Stimulated activated CD8-positive, alpha-beta memory T cell treated with anti-CD3 and anti-CD28 coated beads, Interleukin-7, amount 100 ng/mL, for 24 hours (primary cell): Measurements from ENCODE around the gene EDEM3.
"Not testable (repeated sequence)": the region's sequence is repeated elsewhere in the genome, so short reads cannot be mapped to it uniquely, and the experiment has no call there.

ENCODE experiments used
- DNase-seq: peaks from one replicate; pipeline ENCODE4 v3.0.0-alpha.2; 2020; ENCODE audit warnings: low read depth

EDEM3 gene

DNA sequence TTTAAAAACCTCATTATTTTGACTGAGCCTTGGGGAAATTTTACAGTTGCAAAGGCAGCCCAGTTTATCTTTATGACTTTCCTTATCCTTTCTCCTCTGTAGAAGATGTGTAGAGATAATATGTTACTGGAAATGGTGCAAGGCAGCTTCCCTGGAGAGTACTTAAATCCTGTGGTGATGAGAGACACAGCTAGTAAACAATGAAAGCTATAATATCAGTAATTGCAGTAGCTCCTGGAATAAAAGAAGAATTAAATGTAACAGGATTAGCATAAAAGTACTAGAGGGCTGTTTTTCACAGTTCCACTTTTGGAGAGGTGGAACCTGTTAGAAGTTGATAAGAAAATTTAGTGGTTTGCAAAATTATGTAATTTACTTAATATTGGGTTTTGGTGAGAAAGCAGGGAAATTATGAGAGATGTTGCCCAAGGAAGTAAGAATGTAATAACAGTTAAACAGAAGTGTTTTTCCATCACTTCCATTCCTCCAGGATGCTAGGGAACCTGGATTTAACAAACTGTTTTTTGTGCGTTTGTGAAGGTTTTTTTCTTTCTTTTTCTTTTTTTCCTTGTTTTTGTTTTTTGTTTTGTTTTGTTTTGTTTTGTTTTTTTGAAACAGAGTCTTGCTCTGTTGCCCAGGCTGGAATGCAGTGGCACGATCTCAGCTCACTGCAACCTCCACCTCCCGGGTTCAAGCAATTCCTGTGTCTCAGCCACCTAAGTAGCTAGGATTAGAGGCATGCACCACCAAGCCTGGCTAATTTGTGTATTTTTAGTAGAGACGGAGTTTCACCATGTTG, 15.7 kb upstream of the EDEM3 start:
- no peak for DNase-seq

DNA sequence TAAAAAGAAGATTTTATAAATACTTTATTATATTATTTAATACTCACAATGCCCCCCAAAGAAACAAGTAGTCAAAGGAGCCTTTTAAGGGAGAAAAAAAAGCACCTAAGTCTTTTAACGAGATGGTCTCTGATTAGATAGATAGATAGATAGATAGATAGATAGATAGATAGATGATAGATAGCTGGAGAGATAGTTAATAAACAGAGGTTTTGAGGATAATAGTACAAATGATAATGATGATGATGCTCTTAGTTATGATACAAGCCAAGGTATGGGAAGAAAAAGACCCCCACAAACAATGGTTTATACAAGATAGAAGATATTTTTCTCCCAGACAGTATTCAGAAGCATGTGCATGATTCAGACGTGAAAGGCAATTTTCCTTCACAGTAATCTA, 14.6 kb upstream of the EDEM3 start:
- DNase-seq = no peak

DNA sequence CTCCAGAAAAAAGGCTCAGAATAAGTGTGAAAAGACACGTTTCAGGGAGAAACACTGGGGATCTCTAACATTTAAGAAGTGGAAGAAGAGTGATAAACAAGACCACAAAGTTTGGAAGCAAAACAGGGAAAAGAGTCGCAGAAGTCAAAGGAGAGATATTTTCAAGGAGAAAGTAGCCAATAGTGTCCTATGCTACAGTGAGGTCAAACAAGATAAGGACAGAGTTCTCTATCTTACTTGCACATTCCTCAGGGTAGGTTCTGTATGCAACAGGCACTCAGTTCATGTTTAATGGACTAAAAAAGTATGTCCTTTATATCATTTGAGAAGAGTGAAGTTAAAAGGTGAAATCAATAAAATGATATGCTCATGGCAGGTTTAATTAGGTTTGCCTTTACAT, 13.8 kb upstream of the EDEM3 start:
- no peak for DNase-seq

DNA sequence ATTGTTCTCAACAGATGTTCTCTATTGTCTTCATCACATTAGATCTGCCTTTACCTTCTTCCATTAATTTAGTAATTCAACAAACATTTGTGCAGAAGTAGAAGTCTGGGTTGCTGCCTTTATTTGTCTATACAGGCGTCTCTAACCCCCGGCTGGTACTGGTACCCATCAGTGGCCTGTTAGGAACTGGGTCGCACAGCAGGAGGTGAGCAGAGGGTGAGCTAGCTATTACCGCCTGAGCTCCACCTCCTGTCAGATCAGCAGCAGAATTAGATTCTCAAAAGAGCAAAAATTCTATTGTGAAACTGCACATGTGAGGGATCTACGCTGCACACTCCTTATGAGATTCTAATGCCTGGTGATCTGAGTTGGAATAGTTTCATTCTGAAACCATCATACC, 12.9 kb upstream of the EDEM3 start:
- no peak for DNase-seq

DNA sequence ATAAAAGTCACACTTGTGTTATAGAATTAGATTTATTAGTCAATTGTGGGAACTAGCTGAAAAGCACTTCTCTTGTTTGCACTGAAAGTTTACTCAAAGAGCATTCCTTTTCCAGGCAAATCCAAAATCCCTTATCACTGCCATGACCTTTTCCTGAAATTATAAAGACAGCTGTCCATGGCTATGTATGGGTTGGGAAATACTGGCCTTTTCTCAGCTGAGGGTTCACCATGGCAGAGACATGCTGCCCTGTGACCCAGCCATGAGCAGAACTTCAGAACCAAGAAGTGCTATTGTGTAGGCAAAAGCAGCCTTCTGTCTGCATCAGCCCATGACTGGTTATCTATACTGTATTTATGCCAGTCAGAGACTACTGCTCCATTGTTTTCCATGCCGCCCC, 9.8 kb upstream of the EDEM3 start:
- DNase-seq = no peak

DNA sequence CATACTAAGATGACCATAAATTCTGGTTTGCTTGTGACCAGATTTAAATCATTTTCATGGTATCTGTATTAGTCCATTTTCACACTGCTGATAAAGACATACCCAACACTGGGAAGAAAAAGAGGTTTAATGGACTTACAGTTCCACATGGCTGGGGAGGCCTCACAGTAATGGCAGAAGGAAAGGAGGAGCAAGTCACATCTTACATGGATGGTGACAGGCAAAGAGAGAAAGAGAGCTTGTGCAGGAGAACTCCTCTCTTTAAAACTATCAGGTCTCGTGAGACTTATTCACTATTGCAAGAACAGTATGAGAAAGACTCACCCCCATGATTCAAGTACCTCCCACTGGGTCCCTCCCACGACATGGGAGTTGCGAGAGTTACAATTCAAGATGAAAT, 8.9 kb upstream of the EDEM3 start:
- not testable (repeated sequence) for DNase-seq

DNA sequence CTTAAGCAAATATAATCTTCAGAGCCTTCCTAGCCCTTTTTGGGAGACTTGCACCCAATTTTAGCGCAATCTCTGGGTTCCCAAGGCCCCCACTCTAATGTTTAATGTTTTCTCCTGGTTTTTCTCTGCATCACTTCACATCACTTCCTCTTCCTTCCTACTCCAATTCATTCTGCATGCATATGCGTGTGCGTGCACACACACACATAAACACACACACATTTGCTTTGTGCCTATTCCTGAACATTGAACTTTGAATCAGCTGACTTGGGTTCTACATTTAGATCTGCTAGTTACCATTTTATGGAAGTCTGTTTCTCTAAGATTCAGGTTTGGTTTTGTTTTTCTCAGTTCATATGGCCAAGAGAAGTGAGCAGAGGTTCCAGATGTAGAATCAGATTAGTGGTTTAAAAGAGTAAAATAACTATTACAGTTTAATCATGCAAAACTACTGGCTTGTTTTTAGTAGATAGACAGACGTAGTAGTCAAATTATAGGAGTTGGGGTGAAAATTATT, 7.4 kb upstream of the EDEM3 start:
- no peak for DNase-seq

DNA sequence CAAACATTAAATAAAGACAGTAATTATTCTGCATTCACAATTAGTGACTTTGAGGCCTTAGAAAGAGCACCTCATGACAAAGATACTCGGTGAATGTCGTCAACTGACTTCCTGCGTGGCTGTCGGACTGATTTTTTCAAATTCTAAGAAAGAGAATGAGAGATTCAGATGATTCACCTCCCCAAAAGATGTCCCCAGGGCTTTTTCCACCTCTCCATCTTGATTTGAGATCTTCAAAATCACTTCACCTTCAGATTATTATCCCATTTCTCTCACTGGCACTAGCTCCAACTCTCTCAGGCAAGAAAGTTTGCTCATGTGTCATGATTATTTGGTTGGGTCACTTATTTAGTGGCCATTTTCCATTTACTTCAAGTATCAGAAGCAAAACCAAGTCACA, 5.0 kb upstream of the EDEM3 start:
- DNase-seq = no peak

DNA sequence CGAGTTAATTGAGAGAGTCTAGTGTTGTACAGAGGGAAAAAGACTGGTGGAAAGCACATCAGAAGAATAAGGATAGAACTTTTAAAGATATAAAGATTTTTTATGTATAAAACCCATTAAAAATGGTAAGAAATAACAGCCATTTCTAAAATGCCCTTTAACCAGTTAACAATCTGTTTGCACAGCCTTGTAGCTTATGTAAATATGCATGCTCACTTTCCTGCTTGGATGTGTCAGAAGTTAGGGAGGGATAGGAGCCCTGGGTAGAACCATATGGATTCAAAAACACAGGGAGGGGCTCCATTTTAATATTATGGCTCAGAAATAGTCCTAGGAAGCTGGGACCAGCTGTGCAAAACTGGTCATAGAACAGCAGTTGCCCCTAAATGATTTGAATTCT, 4.5 kb upstream of the EDEM3 start:
- no peak for DNase-seq

DNA sequence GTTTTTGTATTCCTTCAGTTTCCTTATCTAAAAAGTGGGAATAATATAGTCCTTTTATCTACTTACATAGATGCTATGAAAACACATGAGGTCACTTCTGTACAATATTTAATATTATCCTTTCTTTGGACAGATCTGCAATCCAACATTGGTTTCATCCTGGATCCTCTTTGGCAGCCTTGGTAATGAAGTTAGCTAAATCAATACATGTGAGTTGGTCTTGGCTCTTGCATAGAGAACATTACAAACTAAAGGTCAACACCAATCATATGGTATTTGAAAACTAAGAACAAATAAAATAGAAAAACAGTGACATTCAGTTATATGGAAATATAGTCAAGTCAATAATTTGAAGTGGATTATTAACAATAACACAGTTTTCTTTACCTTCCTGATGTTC, 3.2 kb upstream of the EDEM3 start:
- no peak for DNase-seq

DNA sequence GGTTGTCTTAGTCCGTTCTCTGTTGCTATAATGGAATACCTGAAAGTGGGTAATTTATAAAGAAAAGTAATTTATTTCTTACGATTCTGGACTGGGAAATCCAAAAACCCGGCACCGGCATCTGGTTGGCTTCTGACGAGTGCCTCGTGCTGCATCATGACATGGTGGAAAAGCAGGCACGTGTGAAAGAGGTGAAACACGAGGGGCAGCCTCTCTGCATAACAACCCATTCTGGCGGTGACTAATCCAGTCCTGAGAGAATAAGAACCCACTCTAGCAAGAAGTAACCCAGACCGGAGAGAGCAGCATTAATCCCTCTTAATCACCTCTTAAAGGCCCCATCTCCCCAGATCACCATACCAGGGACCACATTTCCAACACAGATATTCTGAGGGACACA, 2.7 kb upstream of the EDEM3 start:
- no peak for DNase-seq

DNA sequence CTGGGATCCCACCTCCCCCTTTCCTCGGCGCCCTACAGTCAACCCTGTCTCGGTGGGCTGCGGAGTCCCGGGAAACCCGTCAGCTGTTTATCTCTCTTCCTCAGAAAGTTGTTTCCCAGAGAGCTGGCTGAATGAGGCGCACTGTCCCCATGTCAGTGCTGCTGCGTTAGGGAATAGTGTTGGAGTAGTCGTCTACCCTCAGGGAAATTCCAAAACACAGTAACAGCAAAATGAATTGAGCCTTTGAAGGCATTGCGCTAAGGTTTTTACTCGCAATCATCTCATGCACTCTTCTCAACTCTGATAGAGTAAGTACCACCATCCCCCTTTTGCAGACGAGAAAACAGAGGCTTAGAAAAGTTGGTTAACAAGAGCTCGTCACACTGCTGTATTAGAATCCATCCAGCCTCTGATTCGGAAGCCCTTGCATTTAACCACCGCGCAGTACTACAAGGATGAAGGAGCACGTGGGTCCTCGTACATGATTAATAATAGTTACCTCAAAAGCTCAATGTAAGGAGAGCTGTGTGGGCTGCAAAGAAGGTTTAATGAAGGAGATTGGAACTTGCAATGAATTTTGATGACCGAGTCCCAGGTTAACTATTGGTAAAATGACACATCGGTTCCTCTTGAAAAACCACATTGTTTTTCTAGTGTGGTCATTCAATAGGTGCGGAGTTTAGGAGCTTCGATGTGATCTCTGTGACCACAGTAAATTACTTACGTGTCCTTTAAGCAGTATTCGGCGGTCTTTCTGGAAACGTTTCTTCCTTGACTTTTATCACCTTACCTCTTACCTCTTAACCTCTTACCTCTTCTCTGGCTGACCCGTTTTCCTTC, 788 bp upstream of the EDEM3 start:
- no peak for DNase-seq

DNA sequence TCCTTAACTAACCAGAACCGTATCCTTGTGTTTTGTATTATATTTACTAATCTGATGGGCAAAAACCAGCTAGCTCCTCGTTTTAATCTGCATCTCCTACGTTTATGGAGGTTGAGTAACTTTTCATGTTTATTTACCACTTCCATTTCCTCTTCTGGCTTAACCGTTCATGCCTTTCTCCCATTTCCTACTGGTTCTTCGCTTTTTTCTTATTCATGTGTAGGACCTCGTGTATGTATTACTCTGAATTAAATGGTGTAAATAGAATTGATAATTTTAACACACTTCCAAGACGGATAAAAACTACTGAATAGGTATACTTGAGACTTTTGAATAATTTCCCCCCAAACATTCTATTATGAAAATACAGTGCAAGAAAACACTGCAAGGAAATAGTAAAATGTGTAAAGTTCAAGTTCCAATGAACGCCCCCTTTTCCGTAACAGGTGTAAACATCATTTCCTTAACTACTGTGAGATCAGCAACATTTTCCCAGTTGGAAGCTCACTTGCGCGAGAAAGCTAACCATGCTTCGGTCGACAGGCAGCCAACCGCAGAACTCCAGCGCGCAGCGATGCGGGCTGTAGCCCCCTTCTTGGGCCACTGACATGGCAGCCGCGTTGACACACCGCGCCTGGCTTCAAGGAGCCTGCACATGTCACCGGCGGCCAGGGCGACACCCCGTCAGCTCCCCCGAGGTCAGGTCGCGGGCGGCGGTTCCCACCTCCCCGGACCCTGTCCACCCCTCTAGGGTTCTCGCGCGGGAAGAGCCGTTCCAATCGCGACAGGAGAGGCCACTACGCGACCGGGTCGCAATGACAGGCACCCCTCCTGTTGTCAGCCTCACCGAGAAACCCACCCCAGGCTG, 816 bp downstream of the EDEM3 start:
- peak; percentile 22 for DNase-seq

DNA sequence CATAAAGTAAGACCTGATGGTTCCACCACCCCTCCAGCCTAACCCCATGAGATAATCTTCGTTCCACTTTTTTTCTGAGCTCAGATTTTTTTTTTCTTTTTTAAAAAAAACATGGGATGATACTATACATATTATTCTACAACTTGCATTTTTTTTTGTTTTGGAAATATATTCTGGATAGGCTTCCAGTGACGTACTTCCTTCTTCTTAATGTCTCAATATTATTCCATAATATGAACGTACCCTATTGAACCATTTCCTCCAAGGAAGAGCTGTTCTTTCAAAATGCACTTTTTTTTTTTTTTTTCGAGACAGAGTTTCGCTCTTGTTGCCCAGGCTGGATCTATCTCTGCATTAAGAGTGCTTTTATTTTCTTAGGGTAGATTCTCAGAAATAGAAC, 1.5 kb downstream of the EDEM3 start:
- no peak for DNase-seq

DNA sequence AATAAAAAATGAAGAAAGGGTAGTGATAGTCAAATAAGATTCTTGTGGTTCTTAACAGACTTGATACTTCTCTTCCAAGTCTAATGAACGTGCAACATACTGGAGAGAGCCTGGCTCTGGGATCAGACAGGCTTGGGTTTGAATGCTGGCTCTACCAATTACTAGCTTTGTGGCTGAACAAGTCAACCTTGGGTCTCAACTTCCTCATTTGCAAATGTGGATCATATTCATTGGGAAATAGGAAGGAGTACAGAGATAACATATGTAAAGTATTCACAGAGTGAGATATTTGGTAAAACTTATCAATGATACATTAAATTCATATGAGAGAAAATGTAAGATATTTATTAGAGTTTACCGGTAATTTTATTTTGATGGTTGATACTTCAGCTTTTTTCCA, 2.0 kb downstream of the EDEM3 start:
- DNase-seq = no peak

DNA sequence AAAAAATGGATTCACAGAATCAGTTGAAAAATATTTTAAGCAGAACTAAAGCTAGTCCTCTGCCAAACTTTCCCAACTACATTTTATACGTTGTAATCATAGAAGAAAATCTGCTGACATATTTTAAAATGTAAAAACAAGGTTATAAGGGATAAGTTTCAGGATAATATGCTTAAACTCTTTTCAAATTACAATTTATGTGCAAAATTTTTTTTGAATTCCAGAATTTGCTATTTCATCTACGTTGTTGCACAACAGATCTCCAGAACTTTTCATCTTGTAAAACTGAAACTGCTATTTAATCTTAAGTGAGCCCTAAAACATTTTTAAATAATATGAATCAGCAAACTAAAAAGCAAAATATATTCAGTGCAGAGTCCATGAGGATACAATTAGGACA, 5.9 kb downstream of the EDEM3 start:
- DNase-seq = no peak

DNA sequence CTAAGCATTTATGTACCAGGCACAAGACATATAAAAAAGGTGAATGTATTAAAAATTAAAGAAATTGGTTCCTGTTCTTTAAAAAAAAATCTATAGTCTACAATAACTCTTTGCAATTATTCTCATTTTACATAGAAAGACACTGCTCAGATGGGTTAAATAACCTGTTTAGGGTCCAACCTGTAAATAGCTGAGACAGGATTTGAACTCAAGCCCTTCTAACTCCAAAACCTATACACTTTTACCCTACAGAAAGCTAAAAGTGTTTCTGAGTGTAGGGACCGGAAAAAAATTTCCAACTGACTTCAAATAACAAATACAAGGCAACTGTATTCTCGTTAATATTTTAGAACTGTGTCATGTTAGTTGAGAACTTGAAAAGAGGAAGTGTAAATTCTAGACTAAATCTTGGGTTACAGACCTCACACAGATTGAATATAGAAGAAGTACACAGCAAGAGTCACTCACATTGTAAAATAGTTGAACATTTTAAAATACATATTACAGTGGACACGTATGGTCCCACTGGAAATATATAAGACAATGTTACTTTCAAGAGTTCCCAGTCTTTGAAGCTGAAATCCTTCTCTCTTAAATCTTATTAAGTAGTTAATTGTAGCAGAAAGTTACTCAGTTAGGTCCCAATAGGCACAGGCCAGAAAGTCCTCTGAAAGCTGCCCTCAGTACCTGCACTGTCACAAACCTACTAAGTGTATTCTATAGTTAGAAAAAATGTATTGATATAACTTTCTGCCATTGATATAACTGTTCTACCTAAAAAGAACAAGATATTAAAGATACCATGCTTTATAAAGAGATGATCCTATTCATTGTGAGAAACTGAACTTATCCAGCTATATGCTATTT, 7.3 kb downstream of the EDEM3 start:
- no peak for DNase-seq

DNA sequence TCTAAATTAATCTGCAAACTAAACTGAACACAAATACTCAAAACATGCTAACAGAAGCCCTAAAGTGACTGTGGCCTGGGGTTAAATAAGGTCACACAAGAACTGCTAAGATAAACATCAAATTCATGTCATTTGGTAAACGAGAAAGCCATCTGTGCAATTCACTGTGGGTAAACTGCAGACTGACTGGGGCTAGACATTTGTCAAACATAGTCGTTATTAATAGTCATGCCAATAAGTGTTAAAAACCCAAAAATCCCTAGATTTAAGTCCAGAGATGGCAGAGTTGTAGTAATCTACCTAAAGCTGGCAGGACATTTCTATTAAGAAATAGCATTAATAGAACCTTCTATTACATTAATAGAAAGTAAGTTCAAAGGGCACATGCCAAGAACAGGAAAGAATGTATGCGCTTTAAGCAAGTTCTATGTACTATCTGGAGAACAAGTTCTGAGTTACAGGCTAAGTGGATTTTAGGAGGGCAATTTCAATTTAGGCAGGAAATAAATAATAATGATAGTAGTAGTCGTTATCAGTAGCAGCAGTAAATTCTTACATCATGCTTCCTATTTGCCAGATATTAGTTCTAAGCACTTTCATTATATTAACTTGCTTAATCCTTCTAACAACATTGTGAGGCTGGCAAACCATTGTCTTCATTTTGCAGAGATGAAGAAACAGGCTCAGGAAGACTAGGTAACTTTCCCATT, 8.6 kb downstream of the EDEM3 start:
- DNase-seq = no peak

DNA sequence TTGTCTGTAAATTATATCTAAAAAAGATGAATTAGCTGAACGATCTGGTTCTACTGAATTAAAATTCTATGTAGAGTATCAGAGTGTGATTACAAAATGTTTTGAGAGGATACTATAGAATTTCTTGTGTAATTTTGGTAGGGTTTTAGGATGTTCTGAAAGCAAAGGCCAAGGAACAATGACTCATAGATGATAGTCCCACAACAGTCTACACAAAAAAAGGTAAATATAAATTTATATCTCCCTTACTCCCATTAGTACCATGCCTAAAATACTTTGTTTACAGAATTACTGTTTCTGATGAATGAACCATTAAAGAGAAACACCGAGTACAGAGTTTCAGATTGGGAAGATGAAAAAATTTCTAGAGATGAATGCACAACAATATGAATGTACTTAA, 9.5 kb downstream of the EDEM3 start:
- no peak for DNase-seq

DNA sequence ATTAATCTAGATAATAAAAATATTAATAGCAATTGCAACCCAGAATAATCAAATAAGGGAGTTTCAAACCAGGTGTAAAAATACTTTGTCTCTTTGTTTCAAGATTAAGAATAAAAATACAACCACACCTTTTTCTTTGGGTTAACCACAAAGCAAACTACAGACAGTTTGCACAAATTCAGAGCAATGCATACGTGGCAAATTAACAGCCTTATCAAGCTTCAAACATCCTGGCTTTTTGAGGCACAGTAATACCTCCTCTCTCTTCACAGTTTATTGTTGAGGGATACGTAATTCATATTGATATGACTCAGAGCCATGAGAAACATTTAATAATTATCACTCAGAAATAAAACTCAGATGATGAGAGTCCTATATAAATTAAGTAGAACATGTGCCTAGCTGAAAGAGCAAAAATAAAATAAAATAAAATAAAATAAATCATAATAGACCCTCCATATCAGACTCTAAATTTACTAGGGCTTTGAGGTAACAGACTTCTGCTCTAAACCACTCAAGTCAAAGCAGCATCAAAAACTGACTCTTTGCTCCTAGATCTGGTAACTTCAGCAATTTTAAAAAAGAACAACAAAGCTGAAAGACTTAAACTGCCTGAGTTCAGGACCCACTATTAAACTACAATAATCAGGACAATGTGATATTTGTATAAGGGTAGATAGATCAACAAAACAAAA, 11.4 kb downstream of the EDEM3 start:
- no peak for DNase-seq
